HG03159 (cell line): ENCODE measurements around the gene LEMD2.

Experiments
- ATAC-seq: cut with Tn5 transposase; IDR thresholded peaks from one replicate; pipeline ENCODE4 v1.9.1; 2021; ENCODE audit warnings: mild to moderate bottlenecking, moderate library complexity; ENCODE audit not compliant: unreplicated experiment

LEMD2 gene

GRCh38 chr6:33797626-33798342 lies 8.9 kb upstream of the LEMD2 start:
- ATAC-seq, result no peak

DNA sequence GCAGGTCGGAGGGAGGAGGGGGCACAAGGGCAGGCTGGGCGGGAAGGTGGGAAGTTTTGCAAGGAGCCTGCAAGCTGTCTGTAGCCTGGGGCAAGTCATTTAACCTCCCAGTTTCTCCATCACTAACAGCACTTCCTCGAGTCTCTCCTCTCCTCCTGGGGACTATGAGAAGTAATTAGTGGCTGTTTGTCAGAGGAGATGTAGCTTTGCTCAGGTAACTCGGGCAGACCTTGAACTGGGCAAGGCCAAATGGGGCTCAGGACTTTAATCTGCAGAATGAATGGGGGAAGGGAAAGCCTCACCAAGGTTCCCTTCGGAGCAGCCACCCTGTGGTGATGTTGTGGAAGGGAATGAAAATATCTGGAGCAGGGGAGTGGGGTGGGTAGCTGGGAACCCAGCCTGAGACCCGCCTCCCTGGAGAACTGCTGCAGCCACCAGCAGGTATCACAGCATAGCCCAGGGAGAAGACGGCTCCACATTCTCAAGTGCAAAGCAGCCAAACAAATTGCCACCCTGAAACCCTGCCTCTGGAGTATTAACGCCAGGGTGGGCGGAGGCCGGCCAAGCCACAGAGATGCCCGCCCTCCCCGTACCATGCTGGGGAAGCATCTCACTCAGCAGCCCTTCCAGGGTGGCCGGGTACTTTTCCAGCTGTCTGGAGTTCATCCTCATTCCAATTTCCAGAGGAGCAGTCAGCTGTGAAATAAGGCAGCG lies 6.1 kb upstream of the LEMD2 start:
- no peak for ATAC-seq

GRCh38 chr6:33792981-33793380 lies 4.1 kb upstream of the LEMD2 start:
- no peak for ATAC-seq

DNA sequence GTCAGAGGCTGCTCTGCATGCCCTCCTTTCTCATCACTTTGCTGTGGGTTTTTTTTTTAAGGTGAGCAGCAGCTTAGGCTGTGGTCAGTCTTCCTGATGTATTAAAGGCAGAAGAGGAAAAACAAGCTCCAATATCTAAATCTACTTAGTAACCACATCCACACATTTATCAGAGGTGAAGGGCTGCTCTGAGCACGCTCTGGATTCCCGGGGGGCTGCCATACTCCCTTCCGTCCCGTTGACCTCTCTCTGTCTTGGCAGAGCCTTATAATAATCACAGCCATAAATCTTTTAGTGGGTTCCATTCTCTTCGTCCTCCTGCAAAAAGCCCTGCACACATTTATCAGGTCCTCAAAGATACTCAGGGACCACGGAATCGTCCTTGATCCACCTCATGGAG lies 2.7 kb upstream of the LEMD2 start:
- ATAC-seq, result no peak

- no peak for ATAC-seq
Observed at GRCh38 chr6:33790910-33791309, 2.0 kb upstream of the LEMD2 start.

DNA sequence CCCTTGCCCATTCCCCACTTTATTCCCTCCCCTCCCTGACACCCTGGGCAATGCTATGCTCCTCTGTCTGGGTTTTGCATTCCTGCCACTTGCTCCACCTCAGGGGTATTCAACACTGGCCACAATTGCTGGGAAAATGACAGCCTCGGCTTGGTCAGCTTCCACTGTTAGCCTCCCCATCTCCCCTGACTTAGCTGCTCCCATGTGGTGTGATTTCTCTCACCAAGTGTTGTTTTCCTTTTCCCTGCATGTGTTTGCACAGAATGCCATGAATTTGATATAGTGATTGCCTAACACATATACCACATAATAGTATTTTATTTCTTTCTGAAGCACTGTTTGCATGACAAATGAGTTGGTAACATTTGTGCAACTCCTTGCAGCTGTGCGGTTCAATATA lies 1.4 kb upstream of the LEMD2 start:
- no peak for ATAC-seq

DNA sequence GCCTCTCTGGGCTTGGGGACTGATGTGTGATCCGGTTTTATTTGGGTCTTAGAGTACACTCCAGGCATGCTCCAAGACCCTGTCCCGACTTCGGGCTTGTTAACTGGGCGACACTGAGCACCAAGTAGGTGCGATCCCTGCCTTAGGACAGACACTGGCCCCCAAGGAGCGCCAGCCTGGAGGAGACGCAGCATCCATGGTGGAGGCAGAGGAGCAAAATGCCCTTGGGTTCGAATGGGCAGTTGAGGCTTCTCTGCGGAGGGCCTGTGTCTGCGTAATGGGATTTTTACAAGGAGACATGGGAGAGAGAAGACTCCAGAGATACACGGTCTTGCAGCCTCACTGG lies 593 bp upstream of the LEMD2 start:
- ATAC-seq, result no peak

DNA sequence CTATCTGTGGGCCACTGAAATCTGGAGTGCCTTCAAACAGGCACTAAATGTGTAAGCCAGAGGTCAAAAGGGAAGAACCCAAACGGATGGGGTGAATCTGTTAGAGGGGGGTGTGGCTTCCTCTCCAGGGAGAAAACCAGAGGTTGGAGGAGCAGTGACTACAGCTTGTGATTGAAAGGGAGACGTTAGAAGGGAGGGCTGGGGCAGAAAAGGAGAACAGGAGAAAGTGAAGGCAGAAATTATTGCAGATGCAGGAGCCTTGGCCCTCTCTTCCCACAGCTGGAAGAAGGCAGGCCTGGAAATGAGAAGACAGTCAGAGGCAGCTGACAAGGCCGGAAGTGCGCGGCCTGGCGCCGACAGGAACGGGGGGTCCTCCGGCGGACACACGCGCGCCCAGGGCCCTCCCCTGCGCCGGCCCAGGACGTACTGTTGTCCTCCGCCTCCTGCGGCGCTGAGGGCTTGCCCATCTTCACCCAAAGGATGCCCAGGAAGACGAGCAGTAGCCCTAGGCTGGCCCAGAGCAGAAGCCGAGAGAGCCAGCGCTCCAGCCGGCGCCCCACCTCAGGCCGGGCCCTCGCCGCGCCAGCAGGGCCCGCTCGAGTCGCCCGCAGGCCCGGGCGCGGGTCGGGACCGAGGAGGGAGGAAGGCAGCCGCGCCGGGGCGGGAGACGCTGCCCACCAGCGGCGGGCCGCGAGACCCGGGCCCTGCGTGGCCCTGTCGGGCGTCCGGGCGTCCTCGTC lies 806 bp downstream of the LEMD2 start:
- peak; percentile 40 for ATAC-seq

DNA sequence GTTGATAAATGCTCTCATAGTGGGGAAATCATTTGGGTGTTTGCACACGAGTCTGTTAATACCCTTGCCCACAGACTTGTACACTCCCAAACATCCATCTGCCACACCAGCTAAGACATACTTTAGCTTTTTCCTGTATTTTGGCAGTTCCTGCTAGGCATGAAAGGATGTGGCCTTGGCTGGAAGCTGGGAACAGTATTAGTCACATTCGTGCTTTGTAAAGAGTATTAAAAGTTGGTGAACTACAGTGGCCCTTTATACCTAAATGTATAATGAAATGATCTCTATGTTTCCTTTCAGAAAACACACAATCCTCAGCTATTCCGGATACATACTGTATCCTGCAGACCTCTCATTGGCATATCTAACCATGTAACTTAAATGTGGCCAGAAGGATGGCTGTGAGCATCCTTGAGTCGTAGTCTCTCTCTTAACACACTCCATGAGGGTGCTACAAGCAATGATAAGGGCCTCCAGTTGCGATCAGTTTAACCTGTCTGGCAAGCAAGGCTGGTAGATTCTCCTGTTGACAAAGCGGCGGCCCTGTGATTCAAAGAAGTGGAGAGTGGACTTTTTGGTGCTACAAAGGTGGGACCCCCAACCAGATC lies 1.5 kb downstream of the LEMD2 start:
- no peak for ATAC-seq

- no peak for ATAC-seq
Observed at GRCh38 chr6:33786736-33787135, 2.2 kb downstream of the LEMD2 start.

- no peak for ATAC-seq
Observed at GRCh38 chr6:33785778-33786177, 3.2 kb downstream of the LEMD2 start.

GRCh38 chr6:33784787-33785186 lies 4.1 kb downstream of the LEMD2 start:
- no peak for ATAC-seq

GRCh38 chr6:33783781-33784520 lies 5.0 kb downstream of the LEMD2 start:
- ATAC-seq, result no peak

DNA sequence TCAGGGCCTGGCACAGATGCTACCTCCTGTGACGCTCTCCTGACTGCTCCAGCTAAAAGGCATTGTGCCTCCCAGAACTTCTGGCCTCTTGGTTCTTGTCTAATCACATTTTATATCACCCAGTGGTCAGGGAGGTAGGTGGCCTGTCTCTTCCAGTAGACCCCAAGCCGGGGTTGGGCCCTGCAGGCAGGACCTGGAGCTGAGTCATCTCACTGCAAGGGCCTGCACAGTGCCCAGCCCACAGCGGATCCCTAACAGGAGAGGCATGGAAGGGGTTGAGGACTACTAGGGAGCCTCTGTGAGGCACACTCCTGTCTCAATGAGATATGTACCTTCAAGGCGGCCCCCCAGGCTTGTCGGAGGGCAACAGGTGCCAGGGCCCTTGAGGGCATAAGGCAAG lies 6.4 kb downstream of the LEMD2 start:
- no peak for ATAC-seq

DNA sequence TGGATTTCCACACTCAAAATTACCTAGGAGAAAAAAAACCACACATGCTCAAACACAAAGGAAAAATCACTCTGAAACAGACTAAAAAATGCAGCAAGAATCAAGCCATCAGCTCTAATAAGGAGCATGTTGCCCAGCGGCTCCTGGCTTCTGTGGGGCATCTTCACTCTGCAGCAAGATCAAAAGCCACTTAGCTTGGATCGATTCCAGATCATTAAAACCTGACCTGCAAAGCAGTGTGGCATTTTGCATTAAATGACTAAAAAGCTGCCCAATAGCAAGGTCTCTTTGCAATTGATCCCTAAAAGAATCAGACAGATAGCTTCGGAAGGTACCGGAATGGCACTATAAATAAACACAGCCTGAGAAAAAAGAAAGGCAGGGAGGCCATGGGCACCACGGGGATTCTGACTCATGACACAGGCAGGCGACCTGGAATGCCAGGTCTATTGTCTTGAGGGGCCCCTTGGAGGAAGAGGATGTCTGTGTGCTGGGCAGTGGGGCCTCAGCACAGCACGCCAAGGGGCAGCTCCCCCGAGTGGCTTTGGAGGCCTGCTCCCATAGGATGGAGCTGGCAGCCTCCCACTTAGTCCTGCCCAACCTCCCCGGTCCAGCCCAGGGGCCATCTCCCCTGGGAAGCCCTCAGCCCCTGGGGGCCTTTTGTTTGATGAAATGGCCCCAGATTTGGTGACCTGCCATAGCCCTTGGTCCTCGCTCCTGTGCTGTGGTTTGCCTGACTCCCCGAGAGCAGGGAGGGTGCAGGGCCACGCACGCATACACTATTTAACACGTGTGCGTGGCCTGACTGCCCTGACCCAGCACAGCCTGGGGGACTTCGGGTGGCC lies 7.6 kb downstream of the LEMD2 start:
- no peak for ATAC-seq

DNA sequence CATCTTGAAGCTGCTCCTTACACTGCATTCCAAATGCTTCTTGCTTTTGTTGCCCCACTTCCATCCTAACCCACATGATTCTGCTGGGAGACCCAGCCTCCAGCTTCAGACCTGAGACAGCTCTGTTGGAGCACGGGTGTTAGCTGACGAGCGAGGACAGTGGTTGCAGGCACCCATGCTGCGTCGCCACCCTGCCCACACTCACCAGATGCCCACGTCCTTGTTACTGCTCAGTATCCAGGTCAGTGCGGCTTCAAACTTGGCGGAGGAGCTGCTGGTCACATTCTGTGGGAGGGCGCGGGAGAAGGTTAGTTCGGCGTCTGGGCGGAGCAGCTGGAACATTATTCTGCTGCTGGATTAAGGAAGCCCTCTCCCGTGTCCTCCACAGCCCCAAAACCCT lies 9.0 kb downstream of the LEMD2 start:
- ATAC-seq, result no peak

- no peak for ATAC-seq
Observed at GRCh38 chr6:33779290-33779689, 9.6 kb downstream of the LEMD2 start.

DNA sequence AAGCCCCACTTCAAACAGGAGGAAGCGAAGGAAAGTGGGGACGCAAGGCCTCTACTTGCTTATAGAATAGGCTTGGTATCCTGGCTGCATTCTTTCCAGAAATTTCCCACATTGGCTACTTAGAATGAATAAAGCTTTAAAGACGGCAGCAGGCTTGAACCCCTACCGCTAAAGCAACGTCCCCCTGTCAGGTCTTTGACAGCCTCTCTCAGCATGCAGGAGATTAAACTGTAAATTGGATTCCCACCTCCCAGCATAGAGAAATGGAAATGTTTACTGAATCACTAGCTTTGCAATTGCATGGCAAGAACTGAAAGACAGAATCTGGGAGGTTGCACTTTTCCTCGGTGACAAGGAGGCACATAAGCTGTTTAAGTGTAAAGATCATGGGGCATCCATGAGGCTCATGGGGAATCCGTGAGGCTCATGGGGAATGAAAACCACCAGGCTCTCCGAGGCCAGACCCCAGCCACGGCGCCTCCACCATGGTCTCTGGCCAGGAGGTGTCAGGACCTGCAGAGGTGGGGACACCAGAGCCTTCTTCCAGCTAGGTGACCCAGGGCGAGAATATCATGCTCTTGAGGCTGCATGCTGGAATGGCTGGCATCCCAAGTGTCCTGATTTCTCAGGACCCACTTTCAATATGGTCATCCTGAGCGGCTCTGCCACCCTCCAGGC lies 10.3 kb downstream of the LEMD2 start:
- no peak for ATAC-seq
